Parathyroid adenoma (tissue), 2 donors: Measurements from ENCODE around the gene EBP.

Experiments used
- H2AFZ ChIP-seq: fragments of 300-600 bp; sonication (generic); one replicate; pipeline ENCODE4 v1.7.0; 2017; ENCODE audit warnings: antibody characterized with exemption, mild to moderate bottlenecking
- H3K27ac ChIP-seq: fragments of 300-600 bp; sonication (generic); one replicate; pipeline ENCODE4 v1.7.0; 2017
- H3K27me3 ChIP-seq: fragments of 300-600 bp; sonication (generic); one replicate; pipeline ENCODE4 v1.7.0; 2017; ENCODE audit warnings: low read length; ENCODE audit not compliant: control insufficient read depth, insufficient read depth
- H3K36me3 ChIP-seq: fragments of 300-600 bp; sonication (generic); one replicate; pipeline ENCODE4 v1.7.0; 2017; ENCODE audit warnings: low read length; ENCODE audit not compliant: control insufficient read depth, insufficient read depth
- H3K4me1 ChIP-seq: fragments of 300-600 bp; sonication (generic); one replicate; pipeline ENCODE4 v1.7.0; 2017; ENCODE audit warnings: control low read depth
- H3K4me2 ChIP-seq: fragments of 300-600 bp; sonication (generic); one replicate; pipeline ENCODE4 v1.7.0; 2017; ENCODE audit warnings: low read length
- H3K4me3 ChIP-seq: fragments of 300-600 bp; sonication (generic); one replicate; pipeline ENCODE4 v1.7.0; 2017; ENCODE audit warnings: low read depth, low read length
- H3K79me2 ChIP-seq: fragments of 300-600 bp; sonication (generic); one replicate; pipeline ENCODE4 v1.7.0; 2017; ENCODE audit warnings: control low read depth
- H3K9ac ChIP-seq: fragments of 300-600 bp; sonication (generic); one replicate; pipeline ENCODE4 v1.7.0; 2017; ENCODE audit warnings: mild to moderate bottlenecking
- H3K9me3 ChIP-seq: fragments of 300-600 bp; sonication (generic); one replicate; pipeline ENCODE4 v1.7.0; 2017; ENCODE audit warnings: low read length; ENCODE audit not compliant: control insufficient read depth
- TF ChIP-seq, protein P1 (sequence below): fragments of 300-600 bp; sonication (generic); IDR thresholded peaks from one replicate; pipeline ENCODE4 v1.7.0; 2017; ENCODE audit warnings: antibody characterized with exemption, mild to moderate bottlenecking
- donor health status: primary hyperparathyroidism.

The EBP gene

DNA sequence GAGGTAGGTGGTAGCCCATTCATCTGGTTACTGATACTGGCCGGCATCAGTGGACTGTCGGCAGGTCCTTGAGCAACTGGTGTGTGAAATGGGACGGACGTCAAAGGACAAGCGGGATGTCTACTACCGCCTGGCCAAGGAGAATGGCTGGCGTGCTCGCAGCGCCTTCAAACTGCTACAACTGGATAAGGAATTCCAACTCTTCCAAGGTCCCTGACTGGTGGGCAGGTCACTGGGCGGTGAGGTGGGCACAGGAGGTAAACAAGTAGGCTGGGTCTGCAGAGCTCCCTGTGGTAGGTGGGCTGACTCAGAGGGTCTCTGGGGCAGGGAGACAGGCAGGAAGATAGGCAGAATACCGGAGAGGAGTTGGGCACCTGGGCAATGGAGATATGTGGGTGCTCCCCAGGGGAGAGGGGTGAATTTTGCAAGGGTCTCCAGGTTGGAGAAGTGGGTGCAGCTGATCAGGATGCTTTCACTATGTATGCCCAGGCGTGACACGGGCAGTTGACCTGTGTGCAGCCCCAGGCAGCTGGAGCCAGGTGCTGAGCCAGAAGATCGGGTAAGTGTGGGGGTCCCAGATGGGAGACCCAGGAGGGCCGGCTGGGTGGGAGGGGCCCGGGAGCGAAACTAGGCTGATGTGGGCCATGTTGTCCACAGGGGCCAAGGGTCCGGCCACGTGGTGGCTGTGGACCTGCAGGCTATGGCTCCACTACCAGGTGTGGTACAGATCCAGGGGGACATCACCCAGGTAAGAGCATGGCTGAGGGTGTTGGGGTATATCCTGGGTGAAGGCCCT, 43.5 kb upstream of the EBP start:
- H3K27me3 ChIP-seq = no peaks in the 10 kb centered on the region
- no peak overlapping the region for H3K4me3 ChIP-seq
- no peaks in the 10 kb centered on the region for H3K4me1 ChIP-seq
- H3K9ac ChIP-seq = no peak overlapping the region
- H3K9me3 ChIP-seq = no peaks in the 10 kb centered on the region
- H3K36me3 ChIP-seq = no peaks in the 10 kb centered on the region
- TF ChIP-seq, protein P1, sequence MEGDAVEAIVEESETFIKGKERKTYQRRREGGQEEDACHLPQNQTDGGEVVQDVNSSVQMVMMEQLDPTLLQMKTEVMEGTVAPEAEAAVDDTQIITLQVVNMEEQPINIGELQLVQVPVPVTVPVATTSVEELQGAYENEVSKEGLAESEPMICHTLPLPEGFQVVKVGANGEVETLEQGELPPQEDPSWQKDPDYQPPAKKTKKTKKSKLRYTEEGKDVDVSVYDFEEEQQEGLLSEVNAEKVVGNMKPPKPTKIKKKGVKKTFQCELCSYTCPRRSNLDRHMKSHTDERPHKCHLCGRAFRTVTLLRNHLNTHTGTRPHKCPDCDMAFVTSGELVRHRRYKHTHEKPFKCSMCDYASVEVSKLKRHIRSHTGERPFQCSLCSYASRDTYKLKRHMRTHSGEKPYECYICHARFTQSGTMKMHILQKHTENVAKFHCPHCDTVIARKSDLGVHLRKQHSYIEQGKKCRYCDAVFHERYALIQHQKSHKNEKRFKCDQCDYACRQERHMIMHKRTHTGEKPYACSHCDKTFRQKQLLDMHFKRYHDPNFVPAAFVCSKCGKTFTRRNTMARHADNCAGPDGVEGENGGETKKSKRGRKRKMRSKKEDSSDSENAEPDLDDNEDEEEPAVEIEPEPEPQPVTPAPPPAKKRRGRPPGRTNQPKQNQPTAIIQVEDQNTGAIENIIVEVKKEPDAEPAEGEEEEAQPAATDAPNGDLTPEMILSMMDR = no peak
- no peak overlapping the region for H3K4me2 ChIP-seq
- H2AFZ ChIP-seq = no peak overlapping the region
- no peak overlapping the region for H3K27ac ChIP-seq
- H3K79me2 ChIP-seq = no peaks in the 10 kb centered on the region

DNA sequence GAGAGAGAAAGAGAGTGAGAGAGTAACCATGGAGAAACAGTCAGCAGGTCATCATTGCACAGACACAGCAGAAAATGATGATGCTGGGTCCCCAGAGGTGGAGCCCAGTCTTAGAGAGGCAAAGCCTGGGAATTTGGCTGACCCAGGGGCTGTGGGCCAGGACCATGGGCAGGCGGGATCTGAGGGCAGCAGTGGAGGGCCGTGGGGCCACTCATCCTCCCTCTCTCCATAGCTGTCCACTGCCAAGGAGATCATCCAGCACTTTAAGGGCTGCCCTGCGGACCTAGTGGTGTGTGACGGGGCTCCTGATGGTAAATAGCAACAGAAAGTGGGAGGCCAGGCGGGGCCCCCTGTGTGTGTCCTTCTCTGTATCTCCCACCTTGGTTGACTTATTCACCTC, 42.8 kb upstream of the EBP start:
- H3K9me3 ChIP-seq = no peaks in the 10 kb centered on the region
- H3K4me3 ChIP-seq = no peak overlapping the region
- H3K27me3 ChIP-seq = no peaks in the 10 kb centered on the region
- no peak overlapping the region for H3K9ac ChIP-seq
- no peaks in the 10 kb centered on the region for H3K4me1 ChIP-seq
- TF ChIP-seq, protein P1 = no peak
- no peaks in the 10 kb centered on the region for H3K79me2 ChIP-seq
- H2AFZ ChIP-seq = no peak overlapping the region
- H3K36me3 ChIP-seq = no peaks in the 10 kb centered on the region
- H3K4me2 ChIP-seq = no peak overlapping the region
- no peak overlapping the region for H3K27ac ChIP-seq

DNA sequence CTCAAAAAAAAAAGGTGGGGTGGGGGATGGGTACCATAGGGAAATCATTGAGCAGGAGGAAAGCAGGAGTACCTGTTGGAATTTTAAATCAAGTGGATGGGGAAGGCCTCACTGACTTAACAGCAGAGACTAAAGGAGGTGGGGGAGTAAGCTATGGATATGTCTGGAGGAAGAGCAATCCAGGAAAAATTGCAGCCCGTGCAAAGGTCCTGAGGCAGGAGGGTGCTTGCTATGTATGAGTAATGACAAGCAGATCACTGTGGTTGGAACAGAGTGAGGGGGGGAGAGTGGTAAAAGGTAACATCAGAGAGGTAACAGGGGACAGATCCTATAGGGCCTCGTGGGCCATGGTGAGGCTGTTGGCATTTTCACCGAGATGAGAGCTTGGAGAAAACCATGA, 41.5 kb upstream of the EBP start:
- TF ChIP-seq, protein P1 = no peak
- Histone ChIP-seq H2AFZ (no peak overlapping the region), H3K4me2 (no peak overlapping the region), H3K9ac (no peak overlapping the region), H3K27ac (no peak overlapping the region), H3K36me3 (no peaks in the 10 kb centered on the region), H3K4me1 (no peaks in the 10 kb centered on the region), H3K27me3 (no peaks in the 10 kb centered on the region), H3K79me2 (no peaks in the 10 kb centered on the region), H3K9me3 (no peaks in the 10 kb centered on the region), H3K4me3 (no peak overlapping the region)

DNA sequence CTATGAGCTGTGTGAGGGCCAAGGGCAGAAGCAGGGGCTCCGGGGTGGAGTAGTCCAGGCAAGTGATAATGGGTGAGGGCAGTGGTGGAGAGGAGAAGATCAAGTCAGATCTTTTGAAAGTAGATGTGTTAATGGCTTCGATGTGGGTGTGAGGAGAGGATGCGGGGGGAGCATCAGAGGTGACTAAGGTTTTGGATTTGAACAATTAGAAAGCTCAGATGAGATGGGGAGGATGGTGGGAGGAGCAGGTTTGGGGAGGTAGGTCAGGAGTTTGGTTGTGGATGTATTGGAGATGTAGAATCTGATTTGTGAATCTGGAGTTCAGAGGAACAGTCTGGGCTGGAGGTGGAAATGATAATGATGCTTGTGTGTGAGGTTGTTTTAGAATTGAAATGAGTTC, 41.0 kb upstream of the EBP start:
- H3K79me2 ChIP-seq = no peaks in the 10 kb centered on the region
- H3K4me3 ChIP-seq = no peak overlapping the region
- no peak overlapping the region for H3K4me2 ChIP-seq
- no peaks in the 10 kb centered on the region for H3K36me3 ChIP-seq
- no peak overlapping the region for H2AFZ ChIP-seq
- H3K27me3 ChIP-seq = no peaks in the 10 kb centered on the region
- no peak overlapping the region for H3K9ac ChIP-seq
- no peaks in the 10 kb centered on the region for H3K4me1 ChIP-seq
- H3K9me3 ChIP-seq = no peaks in the 10 kb centered on the region
- TF ChIP-seq, protein P1 = no peak
- no peak overlapping the region for H3K27ac ChIP-seq

DNA sequence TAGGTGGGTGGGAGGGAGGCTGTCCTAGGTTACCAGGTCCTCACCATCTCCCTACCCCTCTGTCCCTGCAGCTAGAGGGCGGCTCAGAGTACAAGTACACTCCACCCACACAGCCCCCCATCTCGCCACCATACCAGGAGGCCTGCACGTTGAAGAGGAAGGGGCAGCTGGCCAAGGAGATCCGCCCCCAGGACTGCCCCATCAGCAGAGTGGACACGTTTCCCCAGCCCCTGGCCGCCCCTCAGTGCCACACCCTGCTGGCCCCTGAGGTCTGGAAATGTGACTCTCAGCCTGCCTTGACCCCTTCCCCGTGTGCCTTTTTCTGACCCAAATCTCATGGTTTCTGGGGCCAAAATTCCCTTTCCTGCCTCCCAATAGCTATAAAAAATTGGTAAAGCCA, 39.1 kb upstream of the EBP start:
- TF ChIP-seq, protein P1 = no peak
- H3K79me2 ChIP-seq = no peaks in the 10 kb centered on the region

More for the DNA sequence above, 39.1 kb upstream of the EBP start:
- Histone ChIP-seq H3K9me3 (no peaks in the 10 kb centered on the region), H3K36me3 (no peaks in the 10 kb centered on the region), H3K4me1 (no peaks in the 10 kb centered on the region), H3K27me3 (no peaks in the 10 kb centered on the region), H3K27ac (no peak overlapping the region), H3K9ac (no peak overlapping the region), H2AFZ (no peak overlapping the region), H3K4me3 (no peak overlapping the region), H3K4me2 (no peak overlapping the region)
